ENCODE measurements around the gene COG2. TPM values are rescaled to one million over a fixed set of nuclear protein-coding genes. Genes with fewer than 3 reads are reported as not detected.
A peak's percentile ranks its signal among the peaks of the same experiment; 100 is the strongest.

The COG2 gene
- total and polyA plus RNA-seq, 2 of the 13 experiments (the other 11 are each of a cell fraction or from before 2014, with no cell fraction given): 16.8 to 36.3 TPM

GRCh38 chr1:230701895-230702768, 59.9 kb downstream of the COG2 start (continued):
- no peak for TF ChIP-seq ETS1 (CRISPR knock-in tag; IDR thresholded peaks at IDR 0.05)
- peak; percentile 63; the same call in 1 of the 2 replicates for TF ChIP-seq TFAP4 (IDR thresholded peaks at IDR 0.05; ENCODE audit: borderline replicate concordance, low read depth)
- peak; percentile 18 to 79; a peak in 2 of 4 replicates for TF ChIP-seq EP300 (IDR thresholded peaks at IDR 0.05; ENCODE audit: low read depth in 2 of 2, low read length in 2 of 2)
- TF ChIP-seq EP300 (CRISPR knock-in tag; IDR thresholded peaks at IDR 0.05; ENCODE audit: borderline replicate concordance): no peak; the same call in 1 of the 2 replicates
- peak; percentile 41; the same call in 1 of the 2 replicates for TF ChIP-seq E2F1 (CRISPR knock-in tag; IDR thresholded peaks at IDR 0.05)
- TF ChIP-seq ZSCAN21 (CRISPR knock-in tag; IDR thresholded peaks at IDR 0.05; ENCODE audit: borderline replicate concordance): peak; percentile 87
- TF ChIP-seq ERF (CRISPR knock-in tag; IDR thresholded peaks at IDR 0.05): peak; percentile 39; the same call in 1 of the 2 replicates
- TF ChIP-seq ZKSCAN1 (IDR thresholded peaks at IDR 0.05; ENCODE audit: low read length): peak; percentile 84
- TF ChIP-seq TGIF2 (CRISPR knock-in tag; IDR thresholded peaks at IDR 0.05): peak; percentile 84; the same call in 1 of the 2 replicates
- peak; percentile 92 for TF ChIP-seq ASH2L (IDR thresholded peaks at IDR 0.05; ENCODE audit: insufficient read length, low read depth, low read length)
- peak; percentile 45 for TF ChIP-seq FOXO1 (CRISPR knock-in tag; IDR thresholded peaks at IDR 0.05)
- 0 out of 2 replicates have a peak, but pooled peaks have one; percentile 20 for TF ChIP-seq ZNF777 (CRISPR knock-in tag; IDR thresholded peaks at IDR 0.05)
- TF ChIP-seq HCFC1 (IDR thresholded peaks at IDR 0.05; ENCODE audit: low read depth, low read length): no peak
- TF ChIP-seq CREM (IDR thresholded peaks at IDR 0.05): peak; percentile 64; the same call in 1 of the 2 replicates
- no peak for TF ChIP-seq CREM (CRISPR knock-in tag; IDR thresholded peaks at IDR 0.05)
- TF ChIP-seq POGZ (CRISPR knock-in tag; IDR thresholded peaks at IDR 0.05): no peak
- no peak for TF ChIP-seq ZNF382 (CRISPR knock-in tag; IDR thresholded peaks at IDR 0.05; ENCODE audit: borderline replicate concordance)
- no peak for TF ChIP-seq ZNF746 (CRISPR knock-in tag; IDR thresholded peaks at IDR 0.05)
- 0 out of 2 replicates have a peak, but pooled peaks have one; percentile 16 for TF ChIP-seq ZNF263 (CRISPR knock-in tag; IDR thresholded peaks at IDR 0.05)
- peak; percentile 68; the same call in 1 of the 2 replicates for TF ChIP-seq ZNF143 (CRISPR knock-in tag; IDR thresholded peaks at IDR 0.05)
- TF ChIP-seq ZSCAN20 (CRISPR knock-in tag; IDR thresholded peaks at IDR 0.05; ENCODE audit: borderline replicate concordance): no peak
- TF ChIP-seq HNF4G (IDR thresholded peaks at IDR 0.05; ENCODE audit: borderline replicate concordance, low read depth, low read length): peak; percentile 81
- no peak for TF ChIP-seq HNF4G (CRISPR knock-in tag; IDR thresholded peaks at IDR 0.05; ENCODE audit: borderline replicate concordance, low read depth)
- TF ChIP-seq TFDP1 (CRISPR knock-in tag; IDR thresholded peaks at IDR 0.05; ENCODE audit: borderline replicate concordance): peak; percentile 64; the same call in 1 of the 2 replicates
- peak; percentile 50; the same call in 1 of the 2 replicates for TF ChIP-seq ZBTB38 (CRISPR knock-in tag; IDR thresholded peaks at IDR 0.05)
- TF ChIP-seq ZNF432 (CRISPR knock-in tag; IDR thresholded peaks at IDR 0.05; ENCODE audit: borderline replicate concordance): no peak
- TF ChIP-seq ZNF766 (CRISPR knock-in tag; IDR thresholded peaks at IDR 0.05; ENCODE audit: borderline replicate concordance): 0 out of 2 replicates have a peak, but pooled peaks have one; percentile 29
